Lower lobe of right lung (tissue), 2 donors: ENCODE measurements around the gene FGF4. TPM values are rescaled to one million over a fixed set of nuclear protein-coding genes. Genes with fewer than 3 reads are reported as not detected.

Experiments
- ATAC-seq, 2 donors: fragments of 200-7000 bp; cut with Tn5 transposase; one replicate each; pipeline ENCODE4 v1.9.1; 2020 to 2022; ENCODE audit warnings: mild to moderate bottlenecking in 2 of 2, moderate library complexity in 2 of 2
- DNase-seq: peaks from one replicate; pipeline ENCODE4 v3.0.0-alpha.2; 2020
- H3K27ac ChIP-seq: fragments of 200-600 bp; one replicate; pipeline ENCODE4 v1.8.0; 2022
- H3K27me3 ChIP-seq: fragments of 200-600 bp; one replicate; pipeline ENCODE4 v1.8.0; 2022; ENCODE audit warnings: low read depth
- H3K36me3 ChIP-seq: fragments of 200-600 bp; one replicate; pipeline ENCODE4 v1.8.0; 2022; ENCODE audit warnings: mild to moderate bottlenecking
- H3K4me1 ChIP-seq: fragments of 200-600 bp; one replicate; pipeline ENCODE4 v1.8.0; 2022
- H3K4me3 ChIP-seq: fragments of 200-600 bp; one replicate; pipeline ENCODE4 v1.8.0; 2022; ENCODE audit warnings: mild to moderate bottlenecking
- H3K9me3 ChIP-seq: fragments of 200-600 bp; one replicate; pipeline ENCODE4 v1.8.0; 2022
- CTCF ChIP-seq: fragments of 200-600 bp; IDR thresholded peaks from one replicate; pipeline ENCODE4 v1.8.0; 2022; ENCODE audit warnings: antibody characterized with exemption, mild to moderate bottlenecking
- intact Hi-C: fragments of 100-400 bp; cut with DNase I; formaldehyde crosslinking; loops from one replicate; pipeline ENCODE4 v1.11.0; 2022
- total RNA-seq: library from RNA; stranded (reverse); fragmentation: NEBNext Ultra II Directional; extraction: Animal tissue kit (Norgen Biotek cat#: 25700); gene quantifications from one replicate; pipeline ENCODE4 v1.2.1, GENCODE V29; 2021
- donor health status: DM: no; HTN: yes; CAD: no; lungs with severe emphysema.

Gene FGF4
- total RNA-seq, 1 donor from 2014 or later, result not detected

GRCh38 chr11:69727266-69727665, 47.9 kb downstream of the FGF4 start:
- no peak overlapping the region for H3K4me3 ChIP-seq
- H3K36me3 ChIP-seq, result no peaks in the 10 kb centered on the region
- no peaks in the 10 kb centered on the region for H3K9me3 ChIP-seq
- DNase-seq (no peak), ATAC-seq (peak; percentile 9)
- intact Hi-C loops, result no loop called here
- H3K27me3 ChIP-seq, result peaks cover 39% of the 10 kb centered on the region
- no peak overlapping the region for H3K27ac ChIP-seq
- H3K4me1 ChIP-seq, result no peaks in the 10 kb centered on the region
- no peak for TF ChIP-seq CTCF

- peaks cover 44% of the 10 kb centered on the region for H3K27me3 ChIP-seq
- H3K4me1 ChIP-seq, result no peaks in the 10 kb centered on the region
- intact Hi-C loops, result no loop called here
- no peak for ATAC-seq
- no peak overlapping the region for H3K27ac ChIP-seq
- H3K9me3 ChIP-seq, result no peaks in the 10 kb centered on the region
- no peak for TF ChIP-seq CTCF
- H3K4me3 ChIP-seq, result no peak overlapping the region
- DNase-seq, result no peak
- H3K36me3 ChIP-seq, result no peaks in the 10 kb centered on the region
Observed at GRCh38 chr11:69726481-69726880, 48.7 kb downstream of the FGF4 start.

GRCh38 chr11:69726019-69726418, 49.1 kb downstream of the FGF4 start:
- no peak overlapping the region for H3K27ac ChIP-seq

GRCh38 chr11:69721745-69722144, 53.4 kb downstream of the FGF4 start:
- H3K36me3 ChIP-seq, result no peaks in the 10 kb centered on the region
- intact Hi-C loops, result no loop called here
- no peak for TF ChIP-seq CTCF
- H3K4me3 ChIP-seq, result no peak overlapping the region
- ATAC-seq (no peak), DNase-seq (no peak)
- no peaks in the 10 kb centered on the region for H3K4me1 ChIP-seq
- H3K27me3 ChIP-seq, result peaks cover 70% of the 10 kb centered on the region
- no peak overlapping the region for H3K27ac ChIP-seq
- H3K9me3 ChIP-seq, result no peaks in the 10 kb centered on the region

More at GRCh38 chr11:69726019-69726418, 49.1 kb downstream of the FGF4 start:
- ATAC-seq (no peak), DNase-seq (no peak)
- TF ChIP-seq CTCF, result no peak
- Histone ChIP-seq H3K4me1 (no peaks in the 10 kb centered on the region), H3K36me3 (no peaks in the 10 kb centered on the region), H3K4me3 (no peak overlapping the region), H3K27me3 (peaks cover 44% of the 10 kb centered on the region), H3K9me3 (no peaks in the 10 kb centered on the region)
- intact Hi-C loops, result no loop called here

- ATAC-seq, result no peak
- Histone ChIP-seq H3K27ac (no peak overlapping the region), H3K9me3 (no peaks in the 10 kb centered on the region), H3K4me1 (no peaks in the 10 kb centered on the region), H3K36me3 (no peaks in the 10 kb centered on the region), H3K4me3 (no peak overlapping the region), H3K27me3 (peaks cover 64% of the 10 kb centered on the region)
- intact Hi-C loops, result no loop called here
- TF ChIP-seq CTCF, result no peak
- DNase-seq, result no peak
Observed at GRCh38 chr11:69721106-69721505, 54.0 kb downstream of the FGF4 start.

Other genes with a start within 250 kb of the FGF4 start
- 202 TPM for gene CCND1, start 134.2 kb downstream of the FGF4 start, total RNA-seq
- 23.7 TPM for gene LTO1, start 100.0 kb downstream of the FGF4 start, total RNA-seq
- not detected for gene FGF19, start 71.3 kb downstream of the FGF4 start, total RNA-seq
- gene FGF3, start 44.1 kb upstream of the FGF4 start, total RNA-seq, result not detected